Stimulated activated memory B cell treated with anti-CD40 and anti-IgM and Interleukin-4, amounts not matched to agents 10 μg/mL and 1 μg/mL and 100 μg/mL, for 72 hours (primary cell): ENCODE data around the gene TAT.
"Not testable (repeated sequence)": the region's sequence is repeated elsewhere in the genome, so short reads cannot be mapped to it uniquely, and the experiment has no call there.

Experiments
- ATAC-seq: fragments of 150-1000 bp; cut with Tn5 transposase; 2 replicates; pipeline ENCODE4 v1.10.0; 2021
- H3K27ac Mint-ChIP-seq: one replicate; pipeline ENCODE4 v1.8.0; 2022; ENCODE audit warnings: mild to moderate bottlenecking, mixed read lengths
- H3K27me3 Mint-ChIP-seq: one replicate; pipeline ENCODE4 v1.8.0; 2022; ENCODE audit warnings: mixed read lengths
- H3K36me3 Mint-ChIP-seq: one replicate; pipeline ENCODE4 v1.8.0; 2022; ENCODE audit warnings: mixed read lengths
- H3K4me1 Mint-ChIP-seq: one replicate; pipeline ENCODE4 v1.8.0; 2022; ENCODE audit warnings: mixed read lengths
- H3K4me3 Mint-ChIP-seq: one replicate; pipeline ENCODE4 v1.8.0; 2022; ENCODE audit warnings: mild to moderate bottlenecking, moderate library complexity, mixed read lengths
- H3K9me3 Mint-ChIP-seq: one replicate; pipeline ENCODE4 v1.8.0; 2022; ENCODE audit warnings: mixed read lengths

Gene TAT

DNA sequence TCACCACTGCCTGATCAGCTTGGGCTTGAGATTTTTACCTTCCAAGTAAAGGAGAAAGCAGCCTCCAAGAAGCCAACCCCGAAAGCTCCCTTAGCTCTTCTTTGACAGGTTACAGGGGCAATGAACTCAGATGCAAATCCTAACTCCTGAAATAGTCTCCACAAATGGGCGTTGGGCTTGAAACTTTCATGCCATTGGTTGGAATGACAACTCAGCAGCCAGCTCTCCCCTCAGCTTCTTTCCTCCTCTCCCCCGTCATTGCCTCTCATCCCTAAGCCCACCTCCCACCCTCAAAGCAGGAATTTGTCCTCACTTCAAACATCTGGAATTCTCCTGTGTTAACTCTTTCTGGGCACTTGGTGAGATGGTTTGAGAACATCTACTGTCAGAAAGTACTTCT, at the start of gene TAT:
TAT (minus strand) TSS at position 122 of the 400 bp plus-strand sequence. CDS start 677 bp downstream, outside the sequence.
- H3K4me3 Mint-ChIP-seq: no peak within 1 kb of the TSS
- no peak within 1 kb of the TSS for H3K27ac Mint-ChIP-seq
- no peaks in the 10 kb centered on the region for H3K9me3 Mint-ChIP-seq
- H3K36me3 Mint-ChIP-seq: no peaks in the 10 kb centered on the region
- H3K4me1 Mint-ChIP-seq: peaks cover 5% of the 10 kb centered on the region
- no peak for ATAC-seq
- no peaks in the 10 kb centered on the region for H3K27me3 Mint-ChIP-seq

DNA sequence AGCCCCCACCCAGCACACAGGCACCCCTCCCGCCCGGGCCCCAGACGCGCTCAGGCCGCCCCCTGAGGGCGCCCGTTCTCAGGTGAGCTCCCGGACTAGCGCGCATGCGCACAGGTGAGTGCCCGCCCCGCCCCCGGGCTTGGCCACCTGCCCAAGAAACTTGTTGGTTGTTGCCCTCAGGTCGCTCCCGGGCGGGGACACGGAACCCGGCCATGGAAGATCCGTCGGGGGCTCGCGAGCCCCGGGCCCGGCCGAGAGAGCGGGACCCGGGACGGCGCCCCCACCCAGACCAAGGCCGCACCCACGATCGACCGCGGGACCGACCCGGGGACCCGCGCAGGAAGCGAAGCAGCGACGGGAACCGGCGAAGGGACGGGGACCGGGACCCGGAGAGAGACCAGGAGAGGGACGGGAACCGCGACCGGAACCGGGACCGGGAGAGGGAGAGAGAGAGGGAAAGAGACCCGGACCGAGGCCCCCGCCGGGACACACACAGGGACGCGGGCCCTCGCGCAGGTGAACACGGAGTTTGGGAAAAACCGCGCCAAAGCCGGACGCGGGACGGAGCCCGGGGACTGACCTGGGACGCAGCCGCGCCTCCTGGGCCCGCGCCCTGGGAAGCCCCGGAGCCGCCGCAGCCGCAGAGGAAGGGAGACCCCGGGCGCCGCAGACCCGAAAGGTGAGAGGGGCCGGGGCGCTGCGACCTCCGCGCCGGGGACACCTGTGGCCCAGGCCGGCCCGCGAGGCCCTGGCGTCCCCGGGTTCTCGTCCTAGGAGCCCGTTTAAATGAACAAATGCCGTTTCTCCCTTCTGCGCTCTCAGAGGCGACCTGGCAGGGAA, 49.3 kb upstream of the TAT start, which contains the start of gene MARVELD3:
MARVELD3 (plus strand) TSS at position 167 of the 840 bp plus-strand sequence; CDS start at position 213, 46 bp downstream.
- Mint-ChIP-seq H3K4me1 (peaks cover 7% of the 10 kb centered on the region), H3K9me3 (peaks cover 3% of the 10 kb centered on the region), H3K27ac (no peak within 1 kb of the TSS), H3K4me3 (peak within 1 kb of the TSS; percentile 67), H3K36me3 (no peaks in the 10 kb centered on the region), H3K27me3 (no peaks in the 10 kb centered on the region)
- ATAC-seq: peak; percentile 37

DNA sequence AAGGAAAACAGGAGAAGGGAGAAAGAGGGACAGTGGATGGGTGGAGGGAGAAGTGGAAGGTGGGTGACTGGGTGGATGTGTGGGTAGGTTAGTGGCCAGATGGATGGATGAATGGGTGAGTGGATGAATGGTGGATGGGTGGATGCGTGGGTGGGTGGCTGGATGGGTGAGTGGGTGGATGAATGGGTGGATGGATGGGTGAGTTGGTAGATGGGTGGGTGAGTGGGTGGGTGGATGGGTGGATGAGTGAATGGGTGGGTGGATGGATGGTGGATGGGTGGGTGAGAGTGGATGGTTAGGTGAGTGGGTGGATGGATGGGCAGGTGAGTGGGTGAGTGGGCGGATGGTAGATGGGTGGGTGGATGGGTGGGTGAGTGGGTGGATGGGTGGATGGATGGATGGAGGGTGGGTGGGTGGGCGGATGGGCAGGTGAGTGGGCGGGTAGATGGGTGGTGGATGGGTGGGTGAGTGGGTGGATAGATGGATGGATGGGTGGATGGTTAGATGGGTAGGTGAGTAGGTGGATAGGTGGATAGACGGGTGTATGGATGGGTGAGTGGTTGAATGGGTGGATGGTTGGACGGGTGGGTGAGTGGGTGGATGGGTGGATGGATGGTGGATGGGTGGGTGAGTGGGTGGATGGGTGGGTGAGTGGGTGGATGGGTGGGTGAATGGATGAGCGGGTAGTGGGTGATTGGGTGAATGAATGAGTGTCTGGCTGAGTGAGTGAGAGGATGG, 48.4 kb upstream of the TAT start:
- no peaks in the 10 kb centered on the region for H3K36me3 Mint-ChIP-seq
- peaks cover 3% of the 10 kb centered on the region for H3K9me3 Mint-ChIP-seq
- H3K27me3 Mint-ChIP-seq: no peaks in the 10 kb centered on the region
- no peak overlapping the region for H3K27ac Mint-ChIP-seq
- H3K4me3 Mint-ChIP-seq: peak overlapping the region; percentile 43
- peaks cover 7% of the 10 kb centered on the region for H3K4me1 Mint-ChIP-seq
- ATAC-seq: peak; percentile 35

DNA sequence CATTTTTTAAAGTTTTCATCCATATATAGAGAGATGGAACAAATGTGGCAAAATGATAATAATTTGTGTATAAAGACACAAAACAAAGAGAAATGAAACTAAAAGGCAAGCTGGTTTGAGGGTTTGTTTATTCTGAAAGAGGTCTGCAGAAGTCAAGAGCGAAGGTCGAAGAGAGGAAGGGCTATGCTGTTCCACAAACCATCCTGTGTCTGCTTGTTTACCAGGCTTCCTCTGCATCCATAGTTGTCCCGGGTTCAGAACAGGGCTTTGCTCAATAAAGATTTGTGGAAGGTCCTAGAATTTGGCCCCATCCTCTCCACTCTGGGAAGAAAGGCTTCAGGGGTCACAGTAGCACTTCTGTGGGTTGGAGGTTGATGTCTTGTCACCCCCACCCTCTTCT, 46.7 kb upstream of the TAT start:
- peaks cover 6% of the 10 kb centered on the region for H3K9me3 Mint-ChIP-seq
- H3K27ac Mint-ChIP-seq: no peak overlapping the region
- peaks cover 7% of the 10 kb centered on the region for H3K4me1 Mint-ChIP-seq
- H3K27me3 Mint-ChIP-seq: peaks cover 3% of the 10 kb centered on the region
- no peak overlapping the region for H3K4me3 Mint-ChIP-seq
- no peaks in the 10 kb centered on the region for H3K36me3 Mint-ChIP-seq
- ATAC-seq: peak; percentile 27

DNA sequence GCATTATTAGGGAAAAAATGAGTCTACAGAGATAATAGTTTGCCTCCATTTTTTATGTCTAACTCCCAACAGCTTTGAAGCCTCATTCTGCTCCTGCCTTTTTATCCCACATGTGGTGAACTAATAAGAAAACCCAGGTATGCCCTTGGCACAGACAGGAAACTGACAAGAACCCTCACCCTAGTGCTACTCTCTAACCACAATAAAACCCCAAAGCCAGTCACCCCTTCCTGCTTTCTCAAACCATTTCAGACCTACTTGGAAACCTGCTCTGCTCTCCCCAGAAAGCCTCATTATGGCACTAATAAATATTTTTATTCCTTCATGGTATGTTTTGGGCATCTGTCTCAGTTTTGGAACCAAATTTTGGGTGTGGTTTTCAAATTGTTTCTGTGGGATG, 45.2 kb upstream of the TAT start:
- no peak overlapping the region for H3K27ac Mint-ChIP-seq
- no peaks in the 10 kb centered on the region for H3K36me3 Mint-ChIP-seq
- peaks cover 7% of the 10 kb centered on the region for H3K4me1 Mint-ChIP-seq
- ATAC-seq: no peak
- H3K9me3 Mint-ChIP-seq: peaks cover 6% of the 10 kb centered on the region
- H3K27me3 Mint-ChIP-seq: peaks cover 14% of the 10 kb centered on the region
- H3K4me3 Mint-ChIP-seq: no peak overlapping the region

DNA sequence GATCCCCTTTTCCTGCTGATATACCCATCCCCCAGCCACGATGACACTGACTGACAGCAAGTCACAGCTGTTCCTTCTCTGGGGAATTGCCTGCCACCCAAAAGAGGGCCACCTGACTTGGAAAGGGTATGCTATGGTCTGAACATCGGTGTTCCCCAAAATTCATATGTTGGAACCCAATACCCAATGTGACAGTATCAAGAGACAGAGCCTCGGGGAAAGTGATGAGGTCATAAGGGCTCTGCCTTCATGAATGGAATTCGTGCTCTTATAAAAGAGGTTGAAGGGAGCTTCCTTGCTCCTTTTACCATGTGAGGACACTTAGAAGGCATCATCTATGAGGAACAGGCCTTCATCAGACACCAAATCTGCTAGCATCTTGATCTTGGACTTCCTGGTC, 41.5 kb upstream of the TAT start:
- peaks cover 2% of the 10 kb centered on the region for H3K9me3 Mint-ChIP-seq

DNA sequence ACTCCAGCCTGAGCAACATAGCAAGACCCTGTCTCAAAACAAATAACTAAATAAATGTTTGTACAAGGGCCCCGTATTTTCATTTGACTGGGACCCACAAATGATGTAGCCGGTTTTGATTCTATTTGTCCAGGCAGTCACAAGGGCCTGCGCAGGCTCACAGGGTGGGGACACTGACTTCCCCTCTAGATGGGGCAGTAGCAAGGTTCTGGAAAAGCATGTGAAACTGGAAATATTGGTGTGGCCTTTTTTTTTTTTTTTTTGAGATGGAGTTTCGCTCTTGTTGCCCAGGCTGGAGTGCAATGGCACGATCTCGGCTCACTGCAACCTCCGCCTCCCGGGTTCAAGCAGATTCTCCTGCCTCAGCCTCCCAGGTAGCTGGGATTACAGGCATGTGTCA, 38.1 kb upstream of the TAT start:
- ATAC-seq, H3K36me3 Mint-ChIP-seq, H3K4me3 Mint-ChIP-seq, H3K27ac Mint-ChIP-seq, H3K9me3 Mint-ChIP-seq: not testable (repeated sequence)
- Mint-ChIP-seq H3K27me3 (peaks cover 14% of the 10 kb centered on the region), H3K4me1 (peaks cover 13% of the 10 kb centered on the region)

More for the DNA sequence above, 41.5 kb upstream of the TAT start:
- ATAC-seq: no peak
- Mint-ChIP-seq H3K4me3 (no peak overlapping the region), H3K27me3 (peaks cover 14% of the 10 kb centered on the region), H3K4me1 (peaks cover 7% of the 10 kb centered on the region), H3K27ac (no peak overlapping the region), H3K36me3 (no peaks in the 10 kb centered on the region)

DNA sequence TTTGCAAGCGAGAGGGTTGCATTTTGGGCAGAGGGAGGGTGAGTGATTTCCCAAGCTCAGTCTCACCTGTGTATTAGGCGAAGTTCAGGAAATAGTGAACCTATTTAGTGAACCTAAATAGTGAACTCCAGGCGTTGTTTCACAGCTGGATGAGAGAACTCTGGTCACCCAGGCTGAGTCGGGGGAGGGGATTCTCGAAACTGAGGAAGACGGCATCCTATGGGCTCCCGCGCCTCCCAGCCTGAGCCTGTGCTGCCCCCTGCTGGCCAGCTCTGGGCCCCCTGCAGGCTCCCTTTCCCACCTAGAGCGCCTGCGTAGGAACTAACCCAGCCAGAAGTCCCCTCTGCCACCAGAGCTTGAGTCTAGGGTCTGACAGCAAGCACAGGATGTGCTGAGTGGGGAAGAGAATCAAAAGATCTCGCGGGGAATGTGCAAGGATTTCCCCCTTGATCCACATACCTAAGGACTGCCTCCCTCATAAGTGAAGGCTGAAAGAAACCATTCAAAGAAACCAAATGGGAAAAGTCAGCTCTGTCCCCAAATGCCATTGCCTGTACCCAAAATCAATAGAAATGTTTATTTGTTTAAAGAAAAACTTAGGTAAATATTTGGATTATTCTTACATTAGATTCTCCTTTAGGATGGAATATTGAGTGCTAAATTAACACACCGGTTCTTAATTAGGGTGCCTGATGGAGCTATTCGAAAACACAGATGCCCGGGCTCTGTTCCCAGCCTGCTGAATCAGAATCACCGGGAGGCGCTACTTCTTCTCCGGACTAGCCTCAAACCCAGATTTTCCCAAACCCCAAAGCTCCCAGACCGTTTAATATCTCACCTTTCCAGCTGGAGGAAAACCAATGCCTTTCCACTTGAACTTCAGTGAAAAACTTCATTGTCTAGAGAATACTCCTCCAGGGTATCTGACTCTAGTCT, 34.3 kb upstream of the TAT start:
- Mint-ChIP-seq H3K27ac (peak overlapping the region; percentile 59), H3K9me3 (no peaks in the 10 kb centered on the region), H3K4me1 (peaks cover 34% of the 10 kb centered on the region), H3K27me3 (no peaks in the 10 kb centered on the region), H3K4me3 (peak overlapping the region; percentile 21), H3K36me3 (no peaks in the 10 kb centered on the region)
- ATAC-seq: peak; percentile 77

DNA sequence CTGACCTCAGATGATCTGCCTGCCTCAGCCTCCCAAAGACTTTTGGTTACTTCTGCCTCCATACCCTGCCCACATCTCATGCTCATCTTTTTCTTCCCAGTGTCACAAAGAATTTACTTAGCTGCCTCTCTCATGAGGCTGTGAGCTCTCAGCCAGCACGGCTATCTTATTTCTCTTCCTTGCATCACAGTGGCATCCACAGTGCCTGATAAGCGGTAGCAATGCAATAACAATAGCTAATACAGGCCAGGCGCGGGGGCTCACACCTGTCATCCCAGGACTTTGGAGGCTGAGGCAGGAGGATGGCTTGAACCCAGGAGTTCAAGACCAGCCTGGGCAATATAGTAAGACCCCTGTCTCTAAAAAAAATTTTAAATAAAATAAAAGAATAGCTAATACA, 33.6 kb upstream of the TAT start:
- Mint-ChIP-seq H3K4me1 (peaks cover 34% of the 10 kb centered on the region), H3K27ac (peak overlapping the region; percentile 59), H3K36me3 (no peaks in the 10 kb centered on the region), H3K27me3 (no peaks in the 10 kb centered on the region), H3K4me3 (no peak overlapping the region), H3K9me3 (no peaks in the 10 kb centered on the region)
- no peak for ATAC-seq

DNA sequence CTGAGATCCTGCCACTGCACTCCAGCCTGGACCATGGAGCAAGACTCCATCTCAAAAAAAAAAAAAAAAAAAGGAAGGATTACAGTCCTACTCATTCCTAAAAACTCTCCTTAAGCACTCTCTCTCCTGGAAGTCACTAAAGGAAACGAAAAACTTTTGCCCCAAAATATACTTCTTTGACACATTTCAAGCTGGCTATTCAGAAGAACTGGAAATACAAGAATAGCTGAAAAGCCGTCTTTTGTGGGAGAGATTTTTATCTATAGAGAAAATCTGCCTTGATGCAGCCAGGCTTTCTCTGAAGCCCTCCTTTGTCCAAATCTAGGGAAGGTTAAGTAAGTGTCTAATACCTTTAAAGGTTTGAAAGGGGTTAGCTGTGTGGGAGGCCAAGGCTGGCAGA, 32.2 kb upstream of the TAT start:
- no peak for ATAC-seq
- Mint-ChIP-seq H3K27ac (peak overlapping the region; percentile 87), H3K9me3 (no peaks in the 10 kb centered on the region), H3K4me1 (peaks cover 34% of the 10 kb centered on the region), H3K4me3 (no peak overlapping the region), H3K27me3 (no peaks in the 10 kb centered on the region), H3K36me3 (no peaks in the 10 kb centered on the region)

DNA sequence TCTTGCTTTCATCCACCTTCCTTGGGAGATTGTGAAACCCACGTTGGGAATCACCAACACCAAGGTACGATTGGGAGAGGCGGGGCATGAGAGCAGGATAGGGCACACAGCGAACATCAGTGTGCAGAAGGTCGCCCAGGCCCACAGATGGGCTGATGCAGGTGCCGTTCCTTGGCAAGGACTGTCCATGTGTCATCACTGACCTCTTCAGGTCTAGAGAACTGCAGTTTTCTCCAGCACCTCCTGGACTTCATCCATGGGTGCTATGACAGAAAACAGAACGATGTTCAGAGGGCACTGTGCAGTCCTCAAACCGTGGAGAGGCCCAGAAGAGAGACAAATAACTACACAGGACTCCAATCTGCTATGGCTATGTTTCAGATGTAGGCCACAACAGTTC, 23.9 kb upstream of the TAT start:
- no peak overlapping the region for H3K27ac Mint-ChIP-seq
- no peaks in the 10 kb centered on the region for H3K4me1 Mint-ChIP-seq
- no peak for ATAC-seq
- H3K36me3 Mint-ChIP-seq: no peaks in the 10 kb centered on the region
- H3K27me3 Mint-ChIP-seq: peaks cover 10% of the 10 kb centered on the region
- peaks cover 7% of the 10 kb centered on the region for H3K9me3 Mint-ChIP-seq
- H3K4me3 Mint-ChIP-seq: no peak overlapping the region

DNA sequence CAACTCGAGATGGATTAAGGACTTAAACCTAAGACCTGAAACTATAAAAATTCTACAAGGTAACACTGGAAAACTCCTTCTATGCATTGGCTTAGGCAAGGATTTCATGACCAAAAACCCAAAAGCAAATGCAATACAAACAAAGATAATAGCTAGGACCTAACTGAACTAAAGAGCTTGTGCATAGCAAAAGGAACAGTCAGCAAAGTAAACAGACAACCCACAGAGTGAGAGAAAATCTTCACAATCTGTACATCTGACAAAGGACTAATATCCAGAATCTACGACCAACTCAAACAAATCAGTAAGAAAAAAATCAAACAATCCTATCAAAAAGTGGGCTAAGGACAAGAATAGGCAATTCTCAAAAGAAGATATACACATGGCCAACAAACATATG, 21.5 kb upstream of the TAT start:
- H3K27me3 Mint-ChIP-seq: peaks cover 16% of the 10 kb centered on the region
- not testable (repeated sequence) for H3K36me3 Mint-ChIP-seq, H3K4me1 Mint-ChIP-seq, ATAC-seq, H3K9me3 Mint-ChIP-seq, H3K27ac Mint-ChIP-seq, H3K4me3 Mint-ChIP-seq

DNA sequence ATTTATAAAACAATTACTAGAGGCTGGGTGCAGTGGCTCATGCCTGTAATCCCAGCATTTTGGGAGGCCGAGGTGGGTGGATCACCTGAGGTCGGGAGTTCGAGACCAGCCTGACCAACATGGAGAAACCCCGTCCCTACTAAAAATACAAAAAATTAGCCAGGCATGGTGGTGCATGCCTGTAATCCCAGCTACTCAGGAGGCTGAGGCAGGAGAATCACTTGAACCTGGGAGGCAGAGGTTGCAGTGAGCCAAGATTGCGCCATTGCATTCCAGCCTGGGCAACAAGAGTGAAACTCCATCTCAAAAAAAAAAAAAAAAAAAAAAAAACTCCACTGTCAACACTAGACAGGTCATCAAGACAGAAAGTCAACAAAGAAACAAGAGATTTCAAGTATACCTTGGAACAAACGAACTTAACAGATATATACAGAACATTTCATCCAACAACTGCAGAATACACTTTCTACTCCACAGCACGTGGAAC, 18.5 kb upstream of the TAT start:
- not testable (repeated sequence) for H3K4me1 Mint-ChIP-seq, ATAC-seq, H3K4me3 Mint-ChIP-seq, H3K27ac Mint-ChIP-seq, H3K9me3 Mint-ChIP-seq, H3K36me3 Mint-ChIP-seq
- peaks cover 38% of the 10 kb centered on the region for H3K27me3 Mint-ChIP-seq

DNA sequence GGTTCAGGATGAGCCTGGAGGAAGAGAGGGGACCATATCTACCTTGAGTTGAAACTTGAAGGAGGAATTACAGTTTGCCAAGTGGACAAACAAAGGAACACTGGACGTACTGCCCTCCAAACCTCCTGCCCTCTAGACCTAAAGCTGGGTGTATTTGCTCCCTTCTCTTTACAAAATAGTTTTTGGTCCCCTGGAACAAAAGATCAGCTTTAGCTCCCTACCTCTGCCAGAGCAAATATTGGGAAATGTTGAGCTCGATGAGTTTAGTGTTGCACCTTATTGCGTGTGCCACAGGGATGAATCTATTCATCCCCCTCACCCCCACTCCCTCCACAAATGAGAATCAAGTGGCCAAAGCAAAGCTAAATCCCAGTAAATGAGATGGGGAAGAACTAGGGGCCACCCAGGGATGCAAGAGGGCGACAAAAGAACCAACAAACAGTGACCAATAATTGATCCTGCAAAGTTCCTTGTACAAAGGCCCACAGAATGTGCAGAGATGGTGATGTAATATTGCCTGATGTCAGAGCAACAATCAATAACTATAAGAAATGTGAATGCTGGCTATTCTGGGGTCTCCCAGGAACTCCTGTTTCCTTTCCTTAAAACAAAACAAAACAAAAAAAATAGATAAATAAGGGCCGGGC, 17.2 kb upstream of the TAT start:
- Mint-ChIP-seq H3K27ac (no peak overlapping the region), H3K27me3 (peaks cover 39% of the 10 kb centered on the region), H3K36me3 (no peaks in the 10 kb centered on the region), H3K4me1 (no peaks in the 10 kb centered on the region), H3K9me3 (peaks cover 5% of the 10 kb centered on the region), H3K4me3 (no peak overlapping the region)
- ATAC-seq: no peak
